AG04449 (cell line): ENCODE results near the gene SOWAHA.
"Not testable (repeated sequence)": the region's sequence is repeated elsewhere in the genome, so short reads cannot be mapped to it uniquely, and the experiment has no call there.

ENCODE experiments used
- CTCF ChIA-PET: fragments of 350-600 bp; formaldehyde crosslinking; extraction: SDS; loops from one replicate; lab custom pipeline; 2021; ENCODE audit warnings: antibody characterized with exemption; lab: Yijun Ruan, JAX
- POLR2A ChIA-PET: fragments of 400-600, 350-600 bp; formaldehyde crosslinking; extraction: SDS; loops from one replicate; lab custom pipeline; 2020; ENCODE audit warnings: antibody characterized with exemption, inconsistent platforms; lab: Yijun Ruan, JAX
- DNase-seq: peaks from one replicate; pipeline ENCODE4 v3.0.0-alpha.2; 2010; ENCODE audit warnings: low read depth, low spot score
- H3K4me3 ChIP-seq: 2 replicates; pipeline ENCODE4 v1.5.1; 2011; ENCODE audit warnings: low read depth, mild to moderate bottlenecking, control low read depth, low read length
- TF ChIP-seq, protein P1 (sequence below): IDR thresholded peaks from one replicate; pipeline ENCODE4 v1.5.1; 2011; ENCODE audit warnings: mild to moderate bottlenecking, moderate library complexity, low read length, control low read depth, inconsistent platforms; ENCODE audit not compliant: insufficient read depth; ENCODE audit errors: missing control alignments

SOWAHA gene

DNA sequence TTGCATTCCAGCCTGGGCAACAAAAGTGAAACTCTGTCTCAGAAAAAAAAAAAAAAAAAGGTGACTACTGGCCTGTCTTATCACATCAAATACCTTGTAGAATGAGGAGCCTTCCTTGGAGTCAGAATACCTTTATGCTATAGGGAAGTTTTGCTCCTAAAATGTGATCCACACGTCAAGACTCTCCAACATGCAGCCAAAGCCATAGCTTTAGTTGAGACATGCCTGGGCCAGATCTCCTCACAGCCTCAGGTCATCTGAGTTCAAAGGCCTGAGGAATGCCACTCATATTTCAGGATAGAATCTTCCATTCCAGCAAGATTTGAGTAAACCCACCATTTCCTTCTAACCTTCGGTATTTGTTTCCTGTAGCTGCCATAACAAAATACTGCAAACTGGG, 13.7 kb upstream of the SOWAHA start:
- no peak overlapping the region for H3K4me3 ChIP-seq
- no peak for DNase-seq
- TF ChIP-seq, protein P1, sequence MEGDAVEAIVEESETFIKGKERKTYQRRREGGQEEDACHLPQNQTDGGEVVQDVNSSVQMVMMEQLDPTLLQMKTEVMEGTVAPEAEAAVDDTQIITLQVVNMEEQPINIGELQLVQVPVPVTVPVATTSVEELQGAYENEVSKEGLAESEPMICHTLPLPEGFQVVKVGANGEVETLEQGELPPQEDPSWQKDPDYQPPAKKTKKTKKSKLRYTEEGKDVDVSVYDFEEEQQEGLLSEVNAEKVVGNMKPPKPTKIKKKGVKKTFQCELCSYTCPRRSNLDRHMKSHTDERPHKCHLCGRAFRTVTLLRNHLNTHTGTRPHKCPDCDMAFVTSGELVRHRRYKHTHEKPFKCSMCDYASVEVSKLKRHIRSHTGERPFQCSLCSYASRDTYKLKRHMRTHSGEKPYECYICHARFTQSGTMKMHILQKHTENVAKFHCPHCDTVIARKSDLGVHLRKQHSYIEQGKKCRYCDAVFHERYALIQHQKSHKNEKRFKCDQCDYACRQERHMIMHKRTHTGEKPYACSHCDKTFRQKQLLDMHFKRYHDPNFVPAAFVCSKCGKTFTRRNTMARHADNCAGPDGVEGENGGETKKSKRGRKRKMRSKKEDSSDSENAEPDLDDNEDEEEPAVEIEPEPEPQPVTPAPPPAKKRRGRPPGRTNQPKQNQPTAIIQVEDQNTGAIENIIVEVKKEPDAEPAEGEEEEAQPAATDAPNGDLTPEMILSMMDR = no peak
- ChIA-PET POLR2A (no interaction called here), CTCF (interaction anchor here (0.6 to 1.5 kb wide), 3 partner anchors 8 to 571 kb away, joined by 3 to 7 read pairs (median 3); no protein-coding TSS in a partner anchor)

DNA sequence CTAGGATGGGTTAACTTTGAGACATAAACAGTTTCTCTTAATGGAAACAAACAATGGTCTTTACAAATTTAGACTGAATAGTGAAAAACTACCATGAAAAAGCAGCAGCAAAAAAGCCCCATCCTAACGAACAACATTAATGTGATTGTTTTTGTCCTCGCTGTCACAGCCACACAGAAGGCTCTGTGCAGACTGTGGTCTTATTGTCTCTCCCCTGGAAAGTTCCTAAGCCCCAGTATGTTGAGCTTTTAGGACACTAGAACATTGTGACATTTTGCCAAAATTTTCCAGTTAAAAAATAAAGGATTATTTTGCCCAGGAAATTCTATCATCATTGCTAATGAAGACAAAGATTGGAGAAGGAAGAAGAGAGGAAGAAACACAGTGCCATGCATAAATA, 12.6 kb upstream of the SOWAHA start:
- TF ChIP-seq, protein P1 = no peak
- DNase-seq = no peak
- POLR2A ChIA-PET = interaction anchor here (0.6 kb wide), 1 partner anchor 12 kb away, joined by 4 read pairs; the partner anchor contains the start of gene SOWAHA
- H3K4me3 ChIP-seq = no peak overlapping the region
- CTCF ChIA-PET = interaction anchor here (0.7 to 4.2 kb wide), 7 partner anchors 10 to 53 kb away, joined by 3 to 31 read pairs (median 5); no protein-coding TSS in a partner anchor

GRCh38 chr5:132802044-132802684, 10.9 kb upstream of the SOWAHA start:
- no peak for DNase-seq
- H3K4me3 ChIP-seq = no peak overlapping the region
- TF ChIP-seq, protein P1 = no peak
- ChIA-PET POLR2A (no interaction called here), CTCF (interaction anchor here (0.8 to 4.2 kb wide), 6 partner anchors 8 to 886 kb away, joined by 3 to 31 read pairs (median 4); no protein-coding TSS in a partner anchor)

- CTCF ChIA-PET = interaction anchor here (1.1 to 4.2 kb wide), 3 partner anchors 18 to 416 kb away, joined by 3 to 31 read pairs (median 3); no protein-coding TSS in a partner anchor
- POLR2A ChIA-PET, H3K4me3 ChIP-seq, DNase-seq: not testable (repeated sequence)
These were observed 10.4 kb upstream of the SOWAHA start for GRCh38 chr5:132802685-132803066.

- POLR2A ChIA-PET, H3K4me3 ChIP-seq, DNase-seq: not testable (repeated sequence)
- CTCF ChIA-PET = interaction anchor here (4.2 kb wide), 1 partner anchor 17 kb away, joined by 31 read pairs; no protein-coding TSS in a partner anchor
These were observed 8.9 kb upstream of the SOWAHA start for GRCh38 chr5:132804219-132804618.

- DNase-seq, H3K4me3 ChIP-seq, POLR2A ChIA-PET: not testable (repeated sequence)
- CTCF ChIA-PET = interaction anchor here (1.8 to 2.4 kb wide), 2 partner anchors 14 to 51 kb away, joined by 7 to 9 read pairs; no protein-coding TSS in a partner anchor
These were observed 7.2 kb upstream of the SOWAHA start for GRCh38 chr5:132805872-132806271.

DNA sequence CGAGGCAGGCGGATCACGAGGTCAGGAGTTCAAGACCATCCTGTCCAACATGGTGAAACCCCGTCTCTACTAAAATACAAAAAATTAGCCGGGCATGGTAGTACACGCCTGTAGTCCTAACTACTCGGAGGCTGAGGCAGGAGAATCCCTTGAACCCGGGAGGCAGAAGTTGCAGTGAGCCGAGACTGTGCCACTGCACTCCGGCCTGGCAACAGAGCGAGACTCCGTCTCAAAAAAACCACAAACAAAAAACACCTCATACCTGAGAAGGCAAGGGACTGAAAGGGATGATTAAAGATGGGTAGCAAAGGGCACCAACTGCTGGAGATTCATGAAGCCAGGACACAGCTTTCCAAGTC, 6.3 kb upstream of the SOWAHA start:
- not testable (repeated sequence) for DNase-seq, H3K4me3 ChIP-seq
- POLR2A ChIA-PET = interaction anchor here (0.5 kb wide), 1 partner anchor 22 kb away, joined by 3 read pairs; no protein-coding TSS in a partner anchor
- CTCF ChIA-PET = interaction anchor here (0.9 to 5.8 kb wide), 6 partner anchors 8 to 52 kb away, joined by 3 to 74 read pairs (median 6); no protein-coding TSS in a partner anchor

DNA sequence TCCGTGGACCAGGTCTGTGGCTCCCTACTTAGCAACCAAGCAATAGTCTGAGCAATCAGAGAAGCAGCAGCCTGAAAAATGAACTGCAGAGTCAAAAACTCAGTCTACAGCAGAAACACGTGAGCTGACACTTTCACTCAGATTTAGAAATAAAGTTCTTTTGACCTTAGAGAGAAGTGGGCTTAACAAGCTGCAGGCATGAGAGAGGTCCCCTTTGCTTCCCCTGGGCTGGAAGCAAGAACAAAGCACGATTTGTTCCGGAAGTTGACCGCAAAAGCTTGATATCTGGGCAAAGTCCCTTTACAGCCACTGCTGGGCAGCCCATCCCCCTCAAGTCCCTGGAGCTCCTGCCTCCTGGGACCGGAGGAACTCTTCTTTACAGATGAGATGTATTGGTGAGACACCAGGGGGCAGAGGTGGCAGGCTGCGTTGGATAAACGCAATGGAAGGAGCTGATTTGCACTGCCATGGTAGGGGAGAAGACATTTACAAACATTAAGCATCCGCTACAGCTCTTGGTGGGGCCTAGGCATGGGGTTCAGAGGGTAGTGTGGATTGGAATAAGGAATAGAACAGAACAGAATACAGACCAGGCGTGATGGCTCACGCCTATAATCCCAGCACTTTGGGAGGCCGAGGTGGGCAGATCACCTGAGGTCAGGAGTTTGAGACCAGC, 5.8 kb upstream of the SOWAHA start:
- ChIA-PET POLR2A (interaction anchor here (0.5 kb wide), 1 partner anchor 23 kb away, joined by 3 read pairs; no protein-coding TSS in a partner anchor), CTCF (interaction anchor here (0.9 to 5.8 kb wide), 7 partner anchors 9 to 53 kb away, joined by 3 to 74 read pairs (median 7); no protein-coding TSS in a partner anchor)
- no peak for DNase-seq
- no peak overlapping the region for H3K4me3 ChIP-seq
- TF ChIP-seq, protein P1 = no peak
